Measurements from ENCODE around the gene PIK3C2G.

Gene PIK3C2G

DNA sequence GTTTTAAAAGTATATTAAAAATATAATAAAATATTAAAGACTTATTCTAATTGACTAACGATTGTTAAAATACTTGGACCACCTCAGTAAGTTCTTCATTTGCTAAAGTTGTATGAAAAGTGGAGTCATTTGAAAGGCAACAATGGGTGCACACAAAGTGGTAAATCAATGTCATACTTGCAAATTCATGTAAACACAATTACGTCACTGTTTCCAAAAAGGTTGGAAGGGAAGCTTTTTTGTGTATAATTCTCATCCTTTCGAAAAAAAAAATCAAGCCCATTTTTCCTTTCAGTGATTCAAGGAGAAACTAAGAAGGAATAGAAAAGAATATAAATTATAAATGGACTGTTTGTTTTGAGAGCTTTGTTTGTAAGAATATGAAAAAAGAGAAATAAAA, 166.2 kb downstream of the PIK3C2G start:
- peaks cover 8% of the 10 kb centered on the region for H3K4me1 ChIP-seq (ENCODE audit: control insufficient read depth, insufficient read depth, low read length)
- no peaks in the 10 kb centered on the region for H3K27me3 ChIP-seq (ENCODE audit: control insufficient read depth, insufficient read depth, low read length)
- no peak overlapping the region for H3K4me3 ChIP-seq (ENCODE audit: low read length)
- H3K9me3 ChIP-seq (ENCODE audit: control insufficient read depth, low read length), result no peaks in the 10 kb centered on the region
- H3K36me3 ChIP-seq (ENCODE audit: control insufficient read depth, insufficient read depth, low read length), result no peaks in the 10 kb centered on the region
- no peak overlapping the region for H3K9ac ChIP-seq (ENCODE audit: low read length)

DNA sequence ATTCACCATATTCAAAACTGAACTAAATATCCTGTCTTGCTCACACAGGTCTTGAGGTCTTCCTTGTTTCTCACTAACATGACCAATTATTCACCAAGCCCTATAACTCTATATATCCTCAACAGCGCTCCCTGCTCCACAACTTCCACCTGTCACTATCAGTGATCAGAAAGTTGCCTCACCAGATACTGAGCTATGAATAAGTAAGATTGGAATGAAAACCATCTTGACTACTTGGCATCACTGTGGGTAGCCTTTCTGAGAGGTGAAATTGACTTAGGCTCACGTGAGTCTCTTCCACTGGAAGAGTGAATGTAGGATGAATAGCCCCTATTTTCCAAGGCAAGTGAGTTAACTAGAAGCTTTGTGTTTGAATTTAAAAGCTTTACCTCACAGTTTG, 167.1 kb downstream of the PIK3C2G start:
- Histone ChIP-seq H3K4me1 (ENCODE audit: control insufficient read depth, insufficient read depth, low read length) (peaks cover 8% of the 10 kb centered on the region), H3K9me3 (ENCODE audit: control insufficient read depth, low read length) (no peaks in the 10 kb centered on the region), H3K27me3 (ENCODE audit: control insufficient read depth, insufficient read depth, low read length) (no peaks in the 10 kb centered on the region), H3K9ac (ENCODE audit: low read length) (no peak overlapping the region), H3K4me3 (ENCODE audit: low read length) (no peak overlapping the region), H3K36me3 (ENCODE audit: control insufficient read depth, insufficient read depth, low read length) (no peaks in the 10 kb centered on the region)

- Histone ChIP-seq H3K9me3 (ENCODE audit: control insufficient read depth, low read length) (no peaks in the 10 kb centered on the region), H3K9ac (ENCODE audit: low read length) (no peak overlapping the region), H3K4me3 (ENCODE audit: low read length) (no peak overlapping the region), H3K36me3 (ENCODE audit: control insufficient read depth, insufficient read depth, low read length) (no peaks in the 10 kb centered on the region), H3K4me1 (ENCODE audit: control insufficient read depth, insufficient read depth, low read length) (peaks cover 8% of the 10 kb centered on the region), H3K27me3 (ENCODE audit: control insufficient read depth, insufficient read depth, low read length) (no peaks in the 10 kb centered on the region)
These were observed 168.0 kb downstream of the PIK3C2G start for GRCh38 chr12:18429366-18429765.

DNA sequence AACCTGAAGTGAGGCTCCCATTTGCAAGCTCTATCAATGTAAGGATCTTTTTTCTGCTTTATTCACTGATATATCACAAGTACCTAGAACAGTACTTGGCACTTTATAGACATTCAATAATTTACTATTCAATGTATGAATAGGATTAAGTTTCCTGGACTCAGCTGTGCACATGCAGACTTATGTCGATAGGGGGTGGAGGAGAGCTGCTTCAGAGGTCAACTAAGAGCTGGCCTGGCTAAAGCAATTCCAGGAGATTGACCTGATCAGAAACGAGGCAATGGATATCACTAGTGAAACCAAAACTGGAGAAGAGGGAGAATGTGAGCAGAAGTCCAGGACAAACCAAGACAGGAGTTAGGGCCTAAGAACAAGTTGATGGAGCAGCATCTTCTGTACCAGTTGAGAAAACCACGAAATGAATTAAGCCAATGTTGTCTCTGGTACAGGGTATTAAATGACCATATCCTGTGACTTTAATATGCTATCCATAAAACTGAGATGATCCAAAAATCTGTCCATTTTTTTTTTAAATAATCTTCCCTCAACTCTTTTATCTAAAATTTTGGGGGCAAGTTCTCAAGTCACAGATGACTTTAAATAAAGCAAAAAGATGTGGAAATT, 169.2 kb downstream of the PIK3C2G start:
- no peak overlapping the region for H3K4me3 ChIP-seq (ENCODE audit: low read length)
- no peaks in the 10 kb centered on the region for H3K36me3 ChIP-seq (ENCODE audit: control insufficient read depth, insufficient read depth, low read length)
- H3K9ac ChIP-seq (ENCODE audit: low read length), result no peak overlapping the region
- H3K4me1 ChIP-seq (ENCODE audit: control insufficient read depth, insufficient read depth, low read length), result peaks cover 8% of the 10 kb centered on the region
- no peaks in the 10 kb centered on the region for H3K9me3 ChIP-seq (ENCODE audit: control insufficient read depth, low read length)
- H3K27me3 ChIP-seq (ENCODE audit: control insufficient read depth, insufficient read depth, low read length), result no peaks in the 10 kb centered on the region

DNA sequence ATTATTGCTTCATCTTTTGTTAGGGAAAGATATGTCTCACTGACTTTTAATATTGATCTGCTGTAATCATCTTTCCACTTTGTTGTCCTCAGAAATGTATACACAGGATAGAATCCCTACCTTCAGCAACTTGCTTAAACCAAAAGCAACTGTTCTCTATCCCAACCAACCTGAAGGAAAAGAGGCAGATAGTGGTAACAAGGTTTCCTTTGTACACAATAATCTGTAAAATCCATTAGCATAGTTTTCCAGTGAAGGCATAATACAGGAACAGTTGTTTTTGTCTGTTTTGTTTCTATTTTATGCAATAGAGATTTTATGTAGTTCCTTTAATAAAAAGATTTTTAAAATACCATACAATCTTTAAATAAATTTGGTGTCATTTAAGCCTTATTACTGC, 170.5 kb downstream of the PIK3C2G start:
- H3K4me1 ChIP-seq (ENCODE audit: control insufficient read depth, insufficient read depth, low read length), result peaks cover 8% of the 10 kb centered on the region
- H3K27me3 ChIP-seq (ENCODE audit: control insufficient read depth, insufficient read depth, low read length), result no peaks in the 10 kb centered on the region
- H3K9ac ChIP-seq (ENCODE audit: low read length), result no peak overlapping the region
- no peak overlapping the region for H3K4me3 ChIP-seq (ENCODE audit: low read length)
- H3K9me3 ChIP-seq (ENCODE audit: control insufficient read depth, low read length), result no peaks in the 10 kb centered on the region
- H3K36me3 ChIP-seq (ENCODE audit: control insufficient read depth, insufficient read depth, low read length), result no peaks in the 10 kb centered on the region

- Histone ChIP-seq H3K9me3 (ENCODE audit: control insufficient read depth, low read length) (no peaks in the 10 kb centered on the region), H3K27me3 (ENCODE audit: control insufficient read depth, insufficient read depth, low read length) (no peaks in the 10 kb centered on the region), H3K36me3 (ENCODE audit: control insufficient read depth, insufficient read depth, low read length) (no peaks in the 10 kb centered on the region), H3K4me3 (ENCODE audit: low read length) (no peak overlapping the region), H3K4me1 (ENCODE audit: control insufficient read depth, insufficient read depth, low read length) (peaks cover 8% of the 10 kb centered on the region), H3K9ac (ENCODE audit: low read length) (no peak overlapping the region)
These were observed 170.9 kb downstream of the PIK3C2G start for GRCh38 chr12:18432206-18432605.

GRCh38 chr12:18436170-18436569, 174.9 kb downstream of the PIK3C2G start:
- Histone ChIP-seq H3K27me3 (ENCODE audit: control insufficient read depth, insufficient read depth, low read length) (no peaks in the 10 kb centered on the region), H3K4me1 (ENCODE audit: control insufficient read depth, insufficient read depth, low read length) (peaks cover 5% of the 10 kb centered on the region), H3K9ac (ENCODE audit: low read length) (no peak overlapping the region), H3K4me3 (ENCODE audit: low read length) (no peak overlapping the region), H3K36me3 (ENCODE audit: control insufficient read depth, insufficient read depth, low read length) (no peaks in the 10 kb centered on the region), H3K9me3 (ENCODE audit: control insufficient read depth, low read length) (no peaks in the 10 kb centered on the region)

DNA sequence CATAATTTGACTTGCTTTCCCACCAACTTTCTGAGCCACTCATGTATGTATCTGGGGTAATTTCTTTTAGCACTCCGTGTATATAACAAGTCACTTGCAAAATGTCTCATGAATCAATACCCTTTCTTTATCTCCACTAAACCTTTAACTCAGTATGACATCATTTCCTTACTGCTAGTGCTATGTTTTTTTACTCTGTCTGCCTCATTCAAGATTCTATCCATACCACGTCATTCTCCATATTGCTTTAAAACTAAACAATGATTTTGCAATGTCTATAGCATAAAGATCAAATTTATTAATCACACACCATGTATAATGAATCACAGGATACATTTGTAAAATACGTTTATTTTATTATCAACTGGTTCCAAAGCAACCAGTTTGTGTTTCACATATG, 178.2 kb downstream of the PIK3C2G start:
- Histone ChIP-seq H3K9me3 (ENCODE audit: control insufficient read depth, low read length) (no peaks in the 10 kb centered on the region), H3K4me1 (ENCODE audit: control insufficient read depth, insufficient read depth, low read length) (no peaks in the 10 kb centered on the region), H3K4me3 (ENCODE audit: low read length) (no peak overlapping the region), H3K36me3 (ENCODE audit: control insufficient read depth, insufficient read depth, low read length) (no peaks in the 10 kb centered on the region), H3K9ac (ENCODE audit: low read length) (no peak overlapping the region), H3K27me3 (ENCODE audit: control insufficient read depth, insufficient read depth, low read length) (no peaks in the 10 kb centered on the region)

GRCh38 chr12:18443768-18444437, 182.6 kb downstream of the PIK3C2G start:
- Histone ChIP-seq H3K9me3 (ENCODE audit: control insufficient read depth, low read length) (no peaks in the 10 kb centered on the region), H3K4me1 (ENCODE audit: control insufficient read depth, insufficient read depth, low read length) (no peaks in the 10 kb centered on the region), H3K9ac (ENCODE audit: low read length) (no peak overlapping the region), H3K36me3 (ENCODE audit: control insufficient read depth, insufficient read depth, low read length) (no peaks in the 10 kb centered on the region), H3K27me3 (ENCODE audit: control insufficient read depth, insufficient read depth, low read length) (no peaks in the 10 kb centered on the region), H3K4me3 (ENCODE audit: low read length) (no peak overlapping the region)

DNA sequence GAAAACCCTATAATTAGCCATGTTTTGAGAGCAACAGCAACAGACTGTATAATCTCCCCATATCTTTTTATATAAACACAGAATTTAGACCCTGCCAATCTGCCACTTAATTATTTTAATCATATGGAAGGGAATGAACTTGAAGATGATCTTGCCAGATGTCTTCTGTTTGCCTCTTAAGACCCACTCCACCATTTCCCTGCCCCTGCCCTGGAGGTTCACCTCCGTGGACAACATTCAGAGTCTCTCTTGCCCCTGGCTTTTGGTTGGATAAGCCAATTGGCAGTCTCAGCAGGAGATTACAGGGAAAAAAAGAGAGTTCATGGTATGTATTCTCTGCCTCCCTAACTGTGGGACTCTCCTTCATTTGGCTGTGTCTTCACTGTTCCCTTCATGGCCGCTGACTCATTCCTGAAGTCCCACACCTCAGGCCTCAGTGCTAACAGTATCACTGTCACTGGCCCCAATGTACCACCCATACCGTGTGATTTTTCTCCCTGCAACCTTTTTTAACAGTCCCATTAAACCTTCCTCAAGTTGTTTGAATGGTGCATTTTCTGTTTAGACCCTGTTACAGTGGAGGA, 184.8 kb downstream of the PIK3C2G start:
- no peaks in the 10 kb centered on the region for H3K4me1 ChIP-seq (ENCODE audit: control insufficient read depth, insufficient read depth, low read length)
- no peak overlapping the region for H3K9ac ChIP-seq (ENCODE audit: low read length)
- no peak overlapping the region for H3K4me3 ChIP-seq (ENCODE audit: low read length)
- no peaks in the 10 kb centered on the region for H3K36me3 ChIP-seq (ENCODE audit: control insufficient read depth, insufficient read depth, low read length)
- no peaks in the 10 kb centered on the region for H3K9me3 ChIP-seq (ENCODE audit: control insufficient read depth, low read length)
- H3K27me3 ChIP-seq (ENCODE audit: control insufficient read depth, insufficient read depth, low read length), result no peaks in the 10 kb centered on the region

GRCh38 chr12:18454330-18454729, 193.0 kb downstream of the PIK3C2G start:
- no peak overlapping the region for H3K4me3 ChIP-seq (ENCODE audit: low read length)
- H3K36me3 ChIP-seq (ENCODE audit: control insufficient read depth, insufficient read depth, low read length), result no peaks in the 10 kb centered on the region
- H3K4me1 ChIP-seq (ENCODE audit: control insufficient read depth, insufficient read depth, low read length), result no peaks in the 10 kb centered on the region
- H3K27me3 ChIP-seq (ENCODE audit: control insufficient read depth, insufficient read depth, low read length), result no peaks in the 10 kb centered on the region
- no peak overlapping the region for H3K9ac ChIP-seq (ENCODE audit: low read length)
- no peaks in the 10 kb centered on the region for H3K9me3 ChIP-seq (ENCODE audit: control insufficient read depth, low read length)

GRCh38 chr12:18456344-18456743, 195.0 kb downstream of the PIK3C2G start:
- Histone ChIP-seq H3K27me3 (ENCODE audit: control insufficient read depth, insufficient read depth, low read length) (no peaks in the 10 kb centered on the region), H3K4me3 (ENCODE audit: low read length) (no peak overlapping the region), H3K9me3 (ENCODE audit: control insufficient read depth, low read length) (no peaks in the 10 kb centered on the region), H3K4me1 (ENCODE audit: control insufficient read depth, insufficient read depth, low read length) (peaks cover under 1% of the 10 kb centered on the region), H3K36me3 (ENCODE audit: control insufficient read depth, insufficient read depth, low read length) (no peaks in the 10 kb centered on the region), H3K9ac (ENCODE audit: low read length) (no peak overlapping the region)
